HG03196 (cell line): Measurements from ENCODE around the gene FAF2.
"Not testable (repeated sequence)": the region's sequence is repeated elsewhere in the genome, so short reads cannot be mapped to it uniquely, and the experiment has no call there.

ENCODE experiments used
- ATAC-seq: cut with Tn5 transposase; IDR thresholded peaks from one replicate; pipeline ENCODE4 v1.9.1; 2021; ENCODE audit not compliant: unreplicated experiment

The FAF2 gene

GRCh38 chr5:176447978-176448608 lies at the start of gene FAF2:
TSS of gene FAF2 (plus strand) at chr5:176448385. CDS start at chr5:176448408, 23 bp downstream.
- ATAC-seq = peak; percentile 94

DNA sequence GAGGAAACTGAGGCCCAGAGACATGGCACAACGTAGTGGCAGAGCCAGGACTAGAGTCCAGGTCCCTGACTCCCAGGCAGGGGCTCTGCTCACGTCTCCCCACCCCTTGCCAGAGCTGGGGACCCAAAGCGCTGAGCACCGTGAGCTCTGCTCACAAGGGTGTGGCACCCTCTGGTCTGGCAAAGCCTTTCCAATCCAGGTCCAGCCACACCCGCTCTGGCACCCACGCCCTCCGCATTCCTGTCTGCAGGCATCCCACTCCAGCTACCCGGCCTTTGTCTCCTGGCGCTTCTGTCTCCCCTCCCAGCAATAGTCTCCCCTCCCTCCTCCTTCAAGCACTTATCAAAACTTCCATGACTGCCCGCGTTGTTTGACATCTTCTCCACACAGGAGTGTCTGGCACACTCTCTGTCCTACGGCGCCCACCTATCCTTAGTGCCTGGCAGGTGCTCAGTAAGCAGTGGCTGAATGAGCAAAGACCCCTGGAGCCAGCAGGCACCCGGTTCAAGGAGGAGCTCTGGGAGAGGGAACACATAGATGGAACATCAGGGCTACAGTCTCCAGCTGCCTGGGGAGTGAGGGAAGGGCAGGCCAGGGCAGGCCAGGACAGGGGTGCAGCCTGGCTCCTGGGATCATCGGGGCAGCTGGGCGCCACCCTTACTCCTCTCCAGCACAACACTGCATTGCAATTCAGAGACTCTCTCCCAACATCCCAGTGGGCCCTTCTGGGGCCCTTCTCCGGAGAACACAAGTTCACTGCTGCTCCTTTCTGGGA lies 47.6 kb upstream of the FAF2 start:
- ATAC-seq = no peak

DNA sequence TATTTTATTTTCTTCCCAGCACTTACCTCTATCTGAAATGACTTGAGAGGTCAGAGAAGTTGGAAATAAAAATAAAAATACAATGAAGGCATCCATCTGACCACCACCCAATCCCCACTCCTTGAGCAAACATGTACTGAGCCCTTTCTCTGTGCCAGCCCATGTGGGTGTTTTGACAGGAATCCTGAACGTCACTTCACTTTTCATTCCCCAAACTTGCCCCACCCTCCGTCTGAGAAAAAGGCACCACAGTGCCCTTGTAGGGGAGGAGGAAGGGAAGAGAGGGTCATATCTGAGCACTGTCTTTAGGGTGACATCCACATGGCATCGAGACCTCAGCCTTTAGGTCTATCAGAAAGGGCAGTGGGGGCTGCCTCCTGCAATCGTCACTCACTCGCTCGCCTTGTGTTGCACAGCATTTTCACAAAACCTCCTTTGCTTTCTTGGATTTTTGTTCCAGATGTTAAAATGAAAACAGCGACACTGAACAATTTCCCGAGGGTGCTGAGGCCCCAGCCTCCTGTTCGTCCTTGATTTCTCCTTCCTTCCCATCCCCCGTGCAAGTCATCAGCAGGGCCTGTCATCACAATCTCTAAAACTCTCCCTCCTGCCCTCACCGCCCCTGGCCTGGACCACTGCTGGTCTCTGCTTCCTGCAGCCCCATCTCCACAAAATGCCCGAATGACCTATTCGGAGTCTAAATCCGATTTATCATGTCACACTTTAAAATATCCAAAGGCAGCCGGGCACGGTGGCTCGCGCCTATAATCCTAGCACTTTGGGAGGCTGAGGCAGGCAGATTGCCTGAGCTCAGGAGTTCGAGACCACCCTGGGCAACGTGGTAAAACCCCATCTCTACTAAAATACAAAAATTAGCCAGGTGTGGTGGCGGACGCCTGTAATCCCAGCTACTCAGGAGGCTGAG lies 46.6 kb upstream of the FAF2 start:
- no peak for ATAC-seq

DNA sequence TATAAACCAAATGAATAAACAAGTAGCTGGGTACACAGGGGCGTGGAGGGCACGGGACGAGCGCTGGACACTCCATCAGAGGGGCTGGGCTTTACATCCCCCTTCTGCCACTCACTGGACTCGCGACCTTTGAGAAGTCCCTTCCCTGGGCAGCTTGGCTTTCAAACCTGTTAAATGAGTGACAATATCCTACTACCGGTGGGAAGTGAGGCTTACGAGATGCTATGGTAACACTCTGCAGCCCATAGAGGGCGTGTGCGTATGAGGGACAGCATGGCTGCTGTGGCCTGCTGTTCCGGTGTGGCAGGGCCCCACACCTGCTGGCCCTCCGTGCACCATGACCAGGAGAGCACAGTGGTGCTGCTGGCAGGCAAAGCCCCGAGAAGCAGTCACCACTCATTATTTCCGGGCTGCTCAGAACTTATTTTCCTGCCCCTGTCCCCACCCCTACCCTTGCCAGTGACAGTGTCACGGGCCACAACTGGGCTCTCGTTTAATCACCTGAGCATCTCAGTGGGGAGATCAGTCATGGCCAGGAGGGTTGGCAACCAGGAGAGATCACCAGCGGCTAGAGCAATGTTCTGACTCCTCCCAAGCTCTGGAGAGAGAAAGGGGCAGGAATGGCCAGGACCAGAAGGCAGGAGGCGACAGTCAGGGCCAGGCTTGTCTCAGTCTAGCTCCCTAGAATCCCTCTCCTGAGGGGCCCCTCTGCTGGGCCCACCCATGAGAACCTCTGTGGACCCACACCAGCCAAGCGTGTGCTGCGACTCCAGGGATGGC lies 42.3 kb upstream of the FAF2 start:
- ATAC-seq = no peak

DNA sequence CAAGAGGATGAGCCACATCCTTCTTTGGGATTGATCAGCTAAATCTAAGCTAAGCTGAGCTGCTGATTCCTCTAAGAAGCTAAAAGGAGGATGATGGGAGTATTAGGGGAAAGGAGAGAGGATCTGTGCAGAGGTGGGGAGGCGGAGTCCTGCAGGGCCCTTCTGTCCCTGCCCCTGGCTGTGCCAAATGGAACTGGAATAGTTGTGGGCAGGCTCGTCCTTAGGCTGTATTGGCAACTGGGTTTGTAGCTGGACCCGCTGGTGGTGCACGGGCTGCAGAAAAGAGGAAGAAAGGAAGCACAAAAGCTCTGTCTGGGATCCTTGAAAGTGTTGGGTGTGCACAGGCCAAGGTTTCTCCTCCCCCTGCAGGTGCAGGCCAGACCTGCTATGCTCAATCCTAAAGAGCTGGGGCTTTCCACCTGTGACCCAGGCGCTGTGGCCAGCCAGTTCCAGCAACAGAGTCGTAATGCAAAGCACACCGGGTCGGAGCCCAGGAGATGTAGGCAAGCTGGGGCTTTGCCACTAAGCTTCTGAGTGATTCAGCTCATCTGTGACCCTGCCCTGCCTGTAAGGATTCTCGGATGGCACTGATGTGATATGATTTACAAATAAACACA lies 41.6 kb upstream of the FAF2 start:
- no peak for ATAC-seq

DNA sequence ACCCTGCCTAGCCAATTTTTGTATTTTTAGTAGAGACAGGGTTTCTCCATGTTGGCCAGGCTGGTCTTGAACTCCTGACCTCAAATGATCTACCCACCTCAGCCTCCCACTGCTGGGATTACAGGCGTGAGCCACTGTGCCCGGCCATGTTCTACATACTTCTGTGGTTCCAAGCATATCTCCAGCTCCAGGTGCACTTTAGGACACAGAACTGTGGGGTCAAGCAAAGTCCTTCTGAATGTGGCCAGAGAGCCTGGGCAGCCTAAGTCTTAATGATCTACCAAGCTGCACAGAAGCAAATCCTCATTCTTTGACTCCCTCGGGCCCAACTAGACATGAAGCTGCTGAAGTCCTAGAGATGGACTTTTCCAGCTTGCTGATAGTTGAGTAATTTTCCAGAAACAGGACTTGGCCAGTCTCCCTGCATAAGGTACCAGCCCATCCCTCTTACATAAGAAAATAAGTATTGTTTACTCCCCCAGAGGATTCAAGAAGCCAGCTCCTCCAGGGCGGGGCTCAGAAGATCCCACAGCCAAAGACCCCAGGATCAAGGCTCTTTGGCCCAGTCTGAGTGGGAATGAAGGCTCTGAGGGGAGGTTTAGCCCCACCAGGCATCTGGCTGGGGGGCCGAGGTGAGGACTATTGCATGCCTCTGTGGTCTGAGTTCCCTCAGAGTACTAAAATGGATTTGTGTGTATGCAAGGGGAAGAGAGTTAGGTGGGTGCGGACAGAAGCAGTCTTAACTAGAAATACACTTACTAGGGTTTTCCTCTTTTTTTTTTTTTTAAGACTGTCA lies 40.5 kb upstream of the FAF2 start:
- no peak for ATAC-seq

DNA sequence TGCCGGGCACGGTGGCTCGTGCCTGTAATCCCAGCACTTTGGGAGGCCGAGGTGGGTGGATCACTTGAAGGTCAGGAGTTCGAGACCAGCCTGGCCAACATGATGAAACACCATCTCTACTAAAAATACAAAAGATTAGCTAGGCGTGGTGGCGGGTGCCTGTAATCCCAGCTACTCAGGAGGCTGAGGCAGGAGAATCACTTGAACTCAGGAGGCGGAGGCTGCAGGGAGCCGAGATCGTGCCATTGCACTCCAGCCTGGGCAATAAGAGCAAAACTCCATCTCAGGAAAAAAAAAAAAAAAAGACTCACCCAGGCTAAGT lies 40.0 kb upstream of the FAF2 start:
- ATAC-seq = not testable (repeated sequence)

DNA sequence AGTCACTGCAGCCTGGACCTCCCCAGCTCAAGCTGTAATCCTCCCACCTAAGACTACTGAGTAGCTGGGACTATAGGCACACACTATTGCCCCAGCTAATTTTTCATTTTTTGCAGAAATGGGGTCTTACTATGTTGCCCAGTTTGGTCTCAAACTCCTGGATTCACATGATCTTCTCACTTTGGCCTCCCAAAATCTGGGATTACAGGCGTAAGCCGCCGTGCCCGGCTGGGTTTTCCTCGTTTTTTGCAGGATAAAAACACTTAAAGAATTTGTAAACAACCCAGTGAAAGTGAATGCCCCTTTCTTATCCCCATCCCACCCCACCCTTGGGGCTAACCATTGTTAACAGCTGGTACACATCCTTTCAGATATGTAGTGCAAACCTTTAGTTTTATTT lies 39.6 kb upstream of the FAF2 start:
- ATAC-seq = no peak

- no peak for ATAC-seq
These were observed 38.4 kb upstream of the FAF2 start for GRCh38 chr5:176409765-176410164.

DNA sequence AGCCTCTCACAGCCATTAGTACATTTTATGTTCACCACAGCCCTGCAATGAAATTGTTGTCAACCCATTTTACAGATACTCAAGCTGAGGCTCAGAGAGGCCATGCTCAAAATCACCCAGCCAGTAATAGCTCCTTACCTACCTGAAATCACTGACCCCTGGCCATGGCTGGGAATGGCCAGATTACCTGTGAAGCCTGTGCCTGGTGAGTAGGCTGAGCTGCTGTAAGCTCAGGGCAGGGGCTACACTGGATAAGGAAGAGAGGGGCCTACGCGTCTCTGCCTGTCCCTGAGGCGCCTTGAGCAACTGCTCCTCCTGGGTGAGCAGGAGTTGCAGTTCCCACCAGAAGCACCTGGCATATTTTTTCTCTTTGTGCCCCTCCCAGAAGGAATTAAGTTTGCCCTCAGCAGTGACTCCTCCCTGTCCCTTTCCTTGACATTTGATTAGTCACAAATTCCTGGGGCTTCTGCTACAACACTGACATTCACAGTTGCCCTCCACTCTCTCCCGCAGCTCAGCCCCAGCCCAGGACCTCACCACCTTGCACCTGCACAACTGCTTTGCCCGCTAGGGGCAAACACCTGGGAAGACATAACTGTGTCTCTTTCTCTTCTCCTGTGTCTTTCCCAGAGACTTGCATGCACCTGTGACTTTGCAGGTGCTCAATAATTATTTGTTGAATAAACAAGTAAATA lies 37.6 kb upstream of the FAF2 start:
- ATAC-seq = no peak

DNA sequence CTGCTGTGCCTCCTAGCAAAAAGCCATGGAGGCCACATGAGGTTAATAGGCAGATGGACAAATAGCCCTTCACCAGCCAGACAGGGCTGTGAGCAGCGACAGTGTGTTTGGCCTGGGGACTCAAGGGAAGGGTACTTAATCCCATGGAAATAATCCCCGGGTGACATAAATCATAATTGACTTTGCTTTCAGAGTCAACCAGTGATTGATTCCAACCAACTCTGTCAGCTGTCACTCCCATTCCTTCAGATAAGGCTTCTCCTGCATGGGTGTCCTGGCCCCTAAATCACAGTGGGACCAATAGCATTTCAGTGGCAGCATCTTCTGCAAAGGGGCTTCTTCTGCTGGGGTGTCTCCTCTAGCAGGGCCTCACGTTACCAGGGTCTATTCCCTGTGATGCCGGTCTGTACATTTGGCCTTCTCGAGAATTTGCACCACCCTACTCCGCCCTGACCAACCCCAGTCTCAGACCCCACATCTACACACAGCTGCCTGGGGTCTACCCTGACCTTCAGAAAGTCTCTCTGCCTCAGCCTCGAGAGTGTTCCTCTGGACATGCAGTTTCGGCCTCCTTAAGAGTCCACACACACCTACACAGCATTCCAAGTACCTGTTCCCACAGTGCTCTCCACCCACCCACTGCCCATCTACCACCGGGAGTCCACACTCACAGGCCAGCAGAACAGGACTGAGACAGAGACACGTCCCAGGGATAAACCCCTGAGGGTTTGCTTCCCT lies 35.5 kb upstream of the FAF2 start:
- no peak for ATAC-seq

- ATAC-seq = no peak
These were observed 35.0 kb upstream of the FAF2 start for GRCh38 chr5:176413255-176413565.

DNA sequence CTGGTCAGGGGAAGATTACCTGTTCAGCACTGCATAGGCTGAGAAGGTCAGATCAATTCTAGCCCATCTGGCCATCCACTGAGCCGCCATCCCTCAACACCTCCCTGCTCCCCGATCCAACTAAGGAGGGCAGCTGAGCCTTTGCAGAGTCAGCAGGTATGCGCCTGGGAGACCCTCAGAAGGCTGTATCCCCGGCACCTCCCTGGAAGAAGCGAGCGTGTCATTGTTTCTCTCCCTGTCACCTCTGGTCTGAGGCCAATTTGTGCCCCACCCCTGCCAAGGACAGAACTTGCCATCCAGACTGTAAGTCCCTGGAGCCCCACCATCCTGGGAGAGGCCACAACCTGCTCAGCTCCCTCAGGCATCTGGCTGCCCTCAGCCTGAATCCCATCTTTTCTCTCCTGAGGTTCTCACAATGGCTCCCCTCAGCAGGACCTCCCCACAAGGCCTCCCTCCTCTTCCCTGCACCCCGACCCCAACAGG lies 34.4 kb upstream of the FAF2 start:
- no peak for ATAC-seq

GRCh38 chr5:176414704-176415103 lies 33.5 kb upstream of the FAF2 start:
- no peak for ATAC-seq

- peak; percentile 5 for ATAC-seq
These were observed 32.8 kb upstream of the FAF2 start for GRCh38 chr5:176415240-176415951.

- ATAC-seq = peak; percentile 92
These were observed 31.9 kb upstream of the FAF2 start, which contains the start of gene CLTB for GRCh38 chr5:176415952-176416924. TSS of gene CLTB (minus strand) at chr5:176416539. CDS start at chr5:176416363, 176 bp downstream.

DNA sequence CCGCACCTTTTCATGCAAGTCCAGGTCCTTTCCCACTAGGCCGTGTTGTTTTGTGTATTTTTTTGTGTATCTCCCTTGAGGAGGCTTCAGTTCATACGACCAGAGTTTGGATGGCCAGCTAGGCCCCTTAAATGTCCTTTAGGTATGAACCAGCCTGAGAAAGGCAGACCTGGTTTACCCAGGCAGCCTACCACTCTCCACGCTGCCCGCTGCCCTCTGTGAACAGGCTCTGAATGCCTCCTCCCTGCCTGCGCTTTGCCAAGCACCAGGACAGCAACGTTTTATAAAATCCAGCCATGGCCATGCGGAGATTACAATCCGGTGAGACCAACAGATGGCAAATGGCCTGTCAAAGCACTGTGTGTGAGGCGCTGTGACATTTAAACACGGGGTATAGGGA lies 31.2 kb upstream of the FAF2 start:
- no peak for ATAC-seq
